Measurements from ENCODE around the gene ARHGAP24.
"Not testable (repeated sequence)": the region's sequence is repeated elsewhere in the genome, so short reads cannot be mapped to it uniquely, and the experiment has no call there.

The ARHGAP24 gene

GRCh38 chr4:85644061-85644460, 169.1 kb downstream of the ARHGAP24 start:
- Histone ChIP-seq H3K27me3 (ENCODE audit: control insufficient read depth, insufficient read depth, low read length) (no peaks in the 10 kb centered on the region), H3K9me3 (ENCODE audit: control insufficient read depth, low read length) (no peaks in the 10 kb centered on the region), H3K4me3 (ENCODE audit: low read length) (no peak overlapping the region), H3K4me1 (ENCODE audit: control insufficient read depth, insufficient read depth, low read length) (no peaks in the 10 kb centered on the region), H3K36me3 (ENCODE audit: control insufficient read depth, insufficient read depth, low read length) (no peaks in the 10 kb centered on the region), H3K9ac (ENCODE audit: low read length) (no peak overlapping the region)

- Histone ChIP-seq H3K9ac (ENCODE audit: low read length) (no peak overlapping the region), H3K4me3 (ENCODE audit: low read length) (no peak overlapping the region), H3K36me3 (ENCODE audit: control insufficient read depth, insufficient read depth, low read length) (no peaks in the 10 kb centered on the region)
These were observed 176.0 kb downstream of the ARHGAP24 start for GRCh38 chr4:85650908-85651307.

GRCh38 chr4:85656759-85657505, 182.0 kb downstream of the ARHGAP24 start:
- Histone ChIP-seq H3K9me3 (ENCODE audit: control insufficient read depth, low read length) (no peaks in the 10 kb centered on the region), H3K36me3 (ENCODE audit: control insufficient read depth, insufficient read depth, low read length) (no peaks in the 10 kb centered on the region), H3K4me1 (ENCODE audit: control insufficient read depth, insufficient read depth, low read length) (no peaks in the 10 kb centered on the region), H3K4me3 (ENCODE audit: low read length) (no peak overlapping the region), H3K9ac (ENCODE audit: low read length) (no peak overlapping the region), H3K27me3 (ENCODE audit: control insufficient read depth, insufficient read depth, low read length) (no peaks in the 10 kb centered on the region)

More at GRCh38 chr4:85650908-85651307, 176.0 kb downstream of the ARHGAP24 start:
- Histone ChIP-seq H3K4me1 (ENCODE audit: control insufficient read depth, insufficient read depth, low read length) (no peaks in the 10 kb centered on the region), H3K27me3 (ENCODE audit: control insufficient read depth, insufficient read depth, low read length) (no peaks in the 10 kb centered on the region), H3K9me3 (ENCODE audit: control insufficient read depth, low read length) (no peaks in the 10 kb centered on the region)

GRCh38 chr4:85658766-85659439, 184.0 kb downstream of the ARHGAP24 start:
- H3K9me3 ChIP-seq (ENCODE audit: control insufficient read depth, low read length): no peaks in the 10 kb centered on the region
- no peaks in the 10 kb centered on the region for H3K36me3 ChIP-seq (ENCODE audit: control insufficient read depth, insufficient read depth, low read length)
- no peaks in the 10 kb centered on the region for H3K4me1 ChIP-seq (ENCODE audit: control insufficient read depth, insufficient read depth, low read length)
- no peaks in the 10 kb centered on the region for H3K27me3 ChIP-seq (ENCODE audit: control insufficient read depth, insufficient read depth, low read length)
- H3K9ac ChIP-seq (ENCODE audit: low read length): no peak overlapping the region
- no peak overlapping the region for H3K4me3 ChIP-seq (ENCODE audit: low read length)

GRCh38 chr4:85659610-85660218, 184.8 kb downstream of the ARHGAP24 start:
- Histone ChIP-seq H3K4me3 (ENCODE audit: low read length) (no peak overlapping the region), H3K4me1 (ENCODE audit: control insufficient read depth, insufficient read depth, low read length) (no peaks in the 10 kb centered on the region), H3K9me3 (ENCODE audit: control insufficient read depth, low read length) (no peaks in the 10 kb centered on the region), H3K36me3 (ENCODE audit: control insufficient read depth, insufficient read depth, low read length) (no peaks in the 10 kb centered on the region), H3K27me3 (ENCODE audit: control insufficient read depth, insufficient read depth, low read length) (no peaks in the 10 kb centered on the region), H3K9ac (ENCODE audit: low read length) (no peak overlapping the region)

GRCh38 chr4:85666625-85667024, 191.7 kb downstream of the ARHGAP24 start:
- not testable (repeated sequence) for H3K9me3 ChIP-seq (ENCODE audit: control insufficient read depth, low read length); H3K27me3 ChIP-seq (ENCODE audit: control insufficient read depth, insufficient read depth, low read length)

GRCh38 chr4:85669204-85669603, 194.3 kb downstream of the ARHGAP24 start:
- H3K9ac ChIP-seq (ENCODE audit: low read length): no peak overlapping the region
- no peaks in the 10 kb centered on the region for H3K9me3 ChIP-seq (ENCODE audit: control insufficient read depth, low read length)
- no peaks in the 10 kb centered on the region for H3K36me3 ChIP-seq (ENCODE audit: control insufficient read depth, insufficient read depth, low read length)
- H3K4me1 ChIP-seq (ENCODE audit: control insufficient read depth, insufficient read depth, low read length): no peaks in the 10 kb centered on the region
- no peaks in the 10 kb centered on the region for H3K27me3 ChIP-seq (ENCODE audit: control insufficient read depth, insufficient read depth, low read length)
- H3K4me3 ChIP-seq (ENCODE audit: low read length): no peak overlapping the region

More at GRCh38 chr4:85666625-85667024, 191.7 kb downstream of the ARHGAP24 start:
- H3K9ac ChIP-seq (ENCODE audit: low read length); H3K4me3 ChIP-seq (ENCODE audit: low read length); H3K4me1 ChIP-seq (ENCODE audit: control insufficient read depth, insufficient read depth, low read length); H3K36me3 ChIP-seq (ENCODE audit: control insufficient read depth, insufficient read depth, low read length): not testable (repeated sequence)

GRCh38 chr4:85669992-85670548, 195.1 kb downstream of the ARHGAP24 start:
- no peaks in the 10 kb centered on the region for H3K4me1 ChIP-seq (ENCODE audit: control insufficient read depth, insufficient read depth, low read length)
- no peak overlapping the region for H3K4me3 ChIP-seq (ENCODE audit: low read length)
- H3K9ac ChIP-seq (ENCODE audit: low read length): no peak overlapping the region
- no peaks in the 10 kb centered on the region for H3K36me3 ChIP-seq (ENCODE audit: control insufficient read depth, insufficient read depth, low read length)
- no peaks in the 10 kb centered on the region for H3K27me3 ChIP-seq (ENCODE audit: control insufficient read depth, insufficient read depth, low read length)
- no peaks in the 10 kb centered on the region for H3K9me3 ChIP-seq (ENCODE audit: control insufficient read depth, low read length)

- Histone ChIP-seq H3K4me3 (ENCODE audit: low read length) (no peak overlapping the region), H3K36me3 (ENCODE audit: control insufficient read depth, insufficient read depth, low read length) (no peaks in the 10 kb centered on the region), H3K9me3 (ENCODE audit: control insufficient read depth, low read length) (no peaks in the 10 kb centered on the region), H3K4me1 (ENCODE audit: control insufficient read depth, insufficient read depth, low read length) (no peaks in the 10 kb centered on the region), H3K9ac (ENCODE audit: low read length) (no peak overlapping the region), H3K27me3 (ENCODE audit: control insufficient read depth, insufficient read depth, low read length) (no peaks in the 10 kb centered on the region)
These were observed 196.2 kb downstream of the ARHGAP24 start for GRCh38 chr4:85671120-85671519.

GRCh38 chr4:85672116-85672515, 197.2 kb downstream of the ARHGAP24 start:
- Histone ChIP-seq H3K9ac (ENCODE audit: low read length) (no peak overlapping the region), H3K36me3 (ENCODE audit: control insufficient read depth, insufficient read depth, low read length) (no peaks in the 10 kb centered on the region), H3K27me3 (ENCODE audit: control insufficient read depth, insufficient read depth, low read length) (no peaks in the 10 kb centered on the region), H3K4me3 (ENCODE audit: low read length) (no peak overlapping the region), H3K4me1 (ENCODE audit: control insufficient read depth, insufficient read depth, low read length) (no peaks in the 10 kb centered on the region), H3K9me3 (ENCODE audit: control insufficient read depth, low read length) (no peaks in the 10 kb centered on the region)

GRCh38 chr4:85672959-85673358, 198.0 kb downstream of the ARHGAP24 start:
- H3K27me3 ChIP-seq (ENCODE audit: control insufficient read depth, insufficient read depth, low read length): no peaks in the 10 kb centered on the region
- no peak overlapping the region for H3K9ac ChIP-seq (ENCODE audit: low read length)
- no peak overlapping the region for H3K4me3 ChIP-seq (ENCODE audit: low read length)
- H3K9me3 ChIP-seq (ENCODE audit: control insufficient read depth, low read length): no peaks in the 10 kb centered on the region
- no peaks in the 10 kb centered on the region for H3K36me3 ChIP-seq (ENCODE audit: control insufficient read depth, insufficient read depth, low read length)
- no peaks in the 10 kb centered on the region for H3K4me1 ChIP-seq (ENCODE audit: control insufficient read depth, insufficient read depth, low read length)

- Histone ChIP-seq H3K4me3 (ENCODE audit: low read length) (no peak overlapping the region), H3K27me3 (ENCODE audit: control insufficient read depth, insufficient read depth, low read length) (no peaks in the 10 kb centered on the region), H3K9ac (ENCODE audit: low read length) (no peak overlapping the region), H3K4me1 (ENCODE audit: control insufficient read depth, insufficient read depth, low read length) (no peaks in the 10 kb centered on the region), H3K36me3 (ENCODE audit: control insufficient read depth, insufficient read depth, low read length) (no peaks in the 10 kb centered on the region), H3K9me3 (ENCODE audit: control insufficient read depth, low read length) (no peaks in the 10 kb centered on the region)
These were observed 198.6 kb downstream of the ARHGAP24 start for GRCh38 chr4:85673540-85673939.
